SKM-1 treated with dmso at 0.1 percent for 144 hours (cell line): ENCODE measurements around the gene HAPSTR1.
"Not testable (repeated sequence)": the region's sequence is repeated elsewhere in the genome, so short reads cannot be mapped to it uniquely, and the experiment has no call there.

Experiments used
- DNase-seq: peaks from one replicate; lab custom pipeline; 2025; ENCODE audit not compliant: unreplicated experiment; lab: John Stamatoyannopoulos, UW

HAPSTR1 gene

GRCh38 chr16:9071377-9071776 is 20.1 kb upstream of the HAPSTR1 start:
- DNase-seq: no peak

- DNase-seq: no peak
These were observed 18.6 kb upstream of the HAPSTR1 start for GRCh38 chr16:9072806-9073341.

DNA sequence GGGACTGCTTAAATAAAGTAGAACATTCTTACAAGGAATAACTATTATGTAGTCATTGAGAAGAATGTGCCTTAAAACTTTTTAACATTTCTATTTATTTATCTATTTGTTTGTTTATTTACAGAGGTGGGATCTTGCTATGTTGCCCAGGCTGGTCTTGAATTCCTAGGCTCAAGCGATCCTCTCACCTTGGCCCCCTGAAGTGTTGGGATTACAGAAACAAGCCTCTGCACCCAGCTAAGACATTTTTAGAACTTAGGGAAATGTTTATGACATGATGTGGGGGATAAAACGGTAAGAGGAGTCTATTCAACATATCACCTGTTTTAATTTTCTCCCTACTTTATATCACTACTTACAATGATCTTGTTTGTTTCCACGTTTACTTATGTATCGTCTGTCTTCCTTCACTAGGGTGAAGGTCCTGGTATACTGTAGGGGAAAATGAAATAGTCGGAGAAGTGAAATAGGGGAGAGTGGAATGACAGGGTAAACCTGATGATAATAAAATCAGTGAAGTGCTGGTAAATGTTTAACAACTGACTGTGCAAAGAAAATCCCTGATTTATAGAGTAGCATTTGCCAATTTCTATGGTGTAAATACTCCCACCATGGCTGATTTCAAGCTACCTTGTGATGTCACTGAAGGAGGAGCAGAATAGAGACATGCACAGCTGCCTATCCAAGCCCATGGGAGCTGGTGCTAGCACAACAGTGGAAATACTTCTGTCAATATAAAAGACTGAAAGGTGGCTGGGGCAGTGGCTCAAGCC is 16.0 kb upstream of the HAPSTR1 start:
- DNase-seq: no peak

DNA sequence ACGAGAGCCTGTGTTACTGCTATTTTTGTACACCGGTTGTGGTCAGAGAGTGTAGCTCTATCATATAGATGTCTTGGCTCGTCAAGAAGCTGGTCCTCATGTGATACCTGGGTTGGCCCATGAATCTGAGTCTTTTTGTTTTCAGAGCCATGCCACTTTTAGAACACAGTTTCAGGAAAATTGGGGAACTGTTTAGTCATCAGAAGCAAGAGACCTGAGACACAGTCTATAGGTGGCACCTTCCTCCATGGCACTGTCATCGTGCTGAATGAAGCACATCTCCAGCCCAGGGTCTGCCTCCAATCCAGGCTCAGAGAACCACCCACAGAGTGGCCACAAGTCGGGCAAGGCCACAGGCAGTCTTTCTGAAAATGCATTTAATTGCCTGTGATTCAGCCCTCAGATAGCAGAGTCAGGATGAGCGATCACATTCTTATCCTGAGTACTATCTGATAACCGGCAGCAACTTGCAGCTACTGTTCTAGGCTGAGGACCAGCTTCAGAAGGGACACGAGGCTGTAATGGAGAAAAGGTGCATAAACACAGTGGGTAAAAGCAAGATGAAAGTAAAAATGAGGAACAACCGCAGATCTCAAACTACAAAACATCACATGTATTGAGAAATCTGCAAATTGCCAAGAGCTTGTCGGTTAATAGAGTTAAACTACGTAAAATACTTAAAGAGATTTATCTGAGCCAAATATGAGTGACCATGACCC is 14.2 kb upstream of the HAPSTR1 start:
- DNase-seq: peak; percentile 71

DNA sequence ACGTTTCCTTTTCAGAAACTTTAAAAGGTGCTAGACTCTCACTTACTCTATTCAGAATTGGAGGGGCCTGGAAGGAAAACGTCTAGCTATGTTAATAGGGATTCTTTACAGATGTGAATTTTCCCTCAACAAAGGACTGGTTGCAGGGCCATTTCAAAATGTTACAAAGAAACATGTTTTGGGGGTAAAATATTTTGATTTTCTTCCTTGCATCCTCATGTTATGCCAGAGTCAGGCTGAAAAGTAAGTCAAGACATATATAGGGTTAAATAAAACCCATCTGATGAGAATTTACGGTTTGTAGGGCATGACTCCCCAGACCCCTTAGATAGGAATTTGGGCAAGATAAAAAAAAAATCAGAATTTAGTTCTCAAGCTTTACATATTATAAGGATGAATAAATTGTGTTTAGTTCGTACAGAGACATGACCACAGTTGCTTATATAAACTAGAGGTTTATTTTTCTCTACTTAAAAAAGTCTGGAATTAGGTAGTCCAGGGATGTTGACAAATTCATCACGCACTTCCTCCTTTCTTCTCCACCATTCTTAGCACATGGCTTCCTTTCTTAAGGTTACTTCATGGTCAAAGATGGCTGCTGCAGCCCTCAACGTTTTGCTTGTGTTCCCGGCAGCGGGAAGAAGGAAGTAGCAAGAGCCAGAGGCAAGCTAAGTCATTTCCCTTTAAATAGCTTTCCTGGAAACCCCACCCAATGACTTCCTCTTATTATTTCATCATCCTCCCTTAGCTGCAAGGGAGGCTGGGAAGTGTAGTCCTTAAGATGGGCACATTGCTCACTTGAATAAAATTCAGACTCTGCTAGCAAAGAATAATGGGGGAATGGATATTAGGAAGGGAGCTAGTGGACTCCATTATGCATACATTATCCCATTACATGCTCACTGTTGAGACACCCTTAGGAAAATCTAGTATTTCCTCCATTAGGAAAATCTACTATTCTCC is 12.7 kb upstream of the HAPSTR1 start:
- DNase-seq: peak; percentile 99

DNA sequence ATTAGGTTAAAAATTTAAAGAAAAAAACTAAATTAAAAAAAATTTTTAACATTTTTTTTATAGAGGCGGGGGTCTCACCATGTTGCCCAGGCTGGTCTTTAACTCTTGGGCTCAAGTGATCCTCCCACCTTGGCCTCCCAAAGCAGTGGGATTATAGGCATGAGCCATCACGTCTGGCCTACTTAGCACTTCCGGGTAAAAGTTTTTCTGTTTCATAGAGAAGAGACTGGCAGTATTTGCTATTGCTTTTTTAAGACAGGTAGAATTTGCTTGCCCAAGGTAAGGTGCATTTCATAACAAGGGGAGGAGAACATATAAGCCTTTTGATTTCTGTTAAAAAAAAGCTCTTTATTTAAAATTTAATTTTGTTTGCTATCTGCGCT is 12.0 kb upstream of the HAPSTR1 start:
- no peak for DNase-seq

- no peak for DNase-seq
These were observed 10.3 kb upstream of the HAPSTR1 start for GRCh38 chr16:9081158-9081557.

DNA sequence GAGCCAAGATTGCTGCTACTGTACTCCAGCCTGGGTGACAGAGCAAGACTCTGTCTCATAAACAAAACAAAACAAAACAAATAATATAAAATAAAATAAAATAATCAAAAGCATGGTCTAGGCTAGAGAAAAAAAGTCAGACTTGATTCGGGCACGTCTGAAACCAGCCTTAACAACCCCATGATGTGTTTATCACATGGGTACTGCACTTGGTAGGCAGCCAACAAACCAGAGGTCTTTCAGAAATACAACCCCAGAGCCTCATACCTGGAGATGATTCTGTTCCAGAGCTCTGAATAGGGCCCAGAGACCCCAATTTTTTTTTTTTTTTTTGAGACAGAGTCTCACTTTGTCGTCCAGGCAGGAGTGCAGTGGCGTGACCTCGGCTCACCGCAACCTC is 9.6 kb upstream of the HAPSTR1 start:
- no peak for DNase-seq

GRCh38 chr16:9082422-9082821 is 9.0 kb upstream of the HAPSTR1 start:
- DNase-seq: no peak

DNA sequence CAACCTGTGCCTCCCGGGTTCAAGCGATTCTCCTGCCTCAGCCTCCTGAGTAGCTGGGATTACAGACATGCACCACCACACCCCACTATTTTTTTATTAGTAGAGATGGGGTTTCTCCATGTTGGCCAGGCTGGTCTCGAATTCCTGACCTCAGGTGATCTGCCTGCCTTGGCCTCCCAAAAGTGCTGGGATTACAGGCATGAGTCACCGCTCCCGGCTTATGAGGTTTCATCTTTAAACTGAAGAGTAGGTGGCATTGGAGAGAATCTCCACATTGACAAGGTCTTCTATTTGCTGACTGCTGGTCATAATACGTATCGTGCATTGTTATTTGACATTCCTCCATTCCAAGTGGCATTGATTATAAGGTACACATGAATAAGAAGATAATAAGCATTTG is 3.7 kb upstream of the HAPSTR1 start:
- not testable (repeated sequence) for DNase-seq

- DNase-seq: no peak
These were observed 2.6 kb upstream of the HAPSTR1 start for GRCh38 chr16:9088848-9089247.

DNA sequence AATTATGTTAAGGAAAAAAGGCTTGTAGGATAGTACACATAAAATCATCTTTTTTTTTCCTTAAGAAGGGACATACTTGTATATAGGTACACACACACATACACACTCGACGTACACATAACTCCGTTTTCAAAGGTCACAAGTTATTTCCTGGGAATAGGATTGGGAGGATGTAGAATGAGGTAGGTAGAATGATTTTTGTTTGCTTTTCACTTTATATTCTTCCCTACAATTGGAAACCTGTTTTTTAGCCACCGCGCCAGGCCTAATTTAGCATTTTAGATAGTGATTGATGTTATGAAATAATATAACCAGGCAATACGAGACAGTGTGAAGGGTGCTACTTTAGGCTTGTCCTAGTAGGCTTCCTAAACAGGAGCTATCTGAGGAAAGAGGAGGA is 1.8 kb upstream of the HAPSTR1 start:
- no peak for DNase-seq

GRCh38 chr16:9090101-9090959 is 1.1 kb upstream of the HAPSTR1 start:
- no peak for DNase-seq

GRCh38 chr16:9091867-9092281 is 430 bp downstream of the HAPSTR1 start:
- DNase-seq: no peak

- no peak for DNase-seq
These were observed 986 bp downstream of the HAPSTR1 start for GRCh38 chr16:9092282-9092977.

- no peak for DNase-seq
These were observed 1.5 kb downstream of the HAPSTR1 start for GRCh38 chr16:9092978-9093344.

DNA sequence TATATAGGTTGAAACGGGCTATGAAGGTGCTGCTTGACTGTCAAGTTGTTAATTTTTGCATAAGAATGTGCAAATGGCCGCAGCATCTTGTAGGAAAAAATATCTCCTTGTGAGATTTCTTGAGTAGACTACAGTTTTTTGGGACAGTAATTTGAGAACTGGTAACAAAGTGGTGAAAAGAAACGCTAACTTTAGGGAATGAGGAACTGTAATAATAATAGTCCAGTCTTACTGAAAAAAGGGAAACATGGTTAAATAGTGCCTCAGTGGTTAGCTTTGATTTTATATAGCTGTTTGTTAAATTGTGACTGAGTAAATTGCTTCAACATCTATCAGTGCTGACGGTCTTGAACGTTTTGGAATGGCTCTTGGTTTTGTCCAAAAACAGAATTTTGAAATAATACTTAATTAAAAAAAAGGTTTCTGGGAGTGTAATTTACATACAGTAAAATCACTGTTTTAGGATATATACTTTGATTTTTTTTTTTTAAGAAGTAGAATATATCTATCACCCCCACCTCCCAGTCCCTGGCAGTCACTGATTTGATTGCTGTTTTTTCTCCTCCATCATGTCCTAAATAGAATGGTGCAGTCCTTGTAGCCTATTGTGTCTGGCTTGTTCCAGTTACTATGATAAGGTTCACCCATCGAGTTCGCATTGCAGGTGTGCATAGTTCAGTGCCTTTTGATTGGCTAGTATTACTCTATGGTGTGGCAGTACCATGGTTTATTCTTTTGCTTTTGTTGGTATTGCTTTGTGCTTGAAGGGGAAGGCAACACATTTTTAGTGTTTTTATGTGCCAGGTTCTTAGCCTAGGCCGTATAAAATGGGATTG is 2.8 kb downstream of the HAPSTR1 start:
- no peak for DNase-seq

DNA sequence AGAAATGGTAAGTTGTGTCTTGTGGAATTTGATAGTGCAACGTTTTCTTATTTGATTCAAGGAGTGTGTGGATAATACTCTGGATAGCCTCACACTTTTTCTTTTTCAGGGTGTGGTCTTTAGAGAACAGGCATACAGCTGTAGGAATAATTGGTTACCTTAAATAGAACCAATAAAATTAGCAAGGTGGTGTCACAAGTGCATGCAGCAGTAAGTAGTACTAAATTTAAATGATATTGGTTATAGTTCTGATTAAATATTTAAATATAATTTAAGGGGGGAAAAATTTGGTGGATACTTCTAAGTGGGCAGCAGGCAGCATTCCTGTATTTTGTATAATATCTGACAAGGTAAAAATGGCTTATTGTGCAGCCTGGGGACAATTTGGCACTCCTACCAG is 3.7 kb downstream of the HAPSTR1 start:
- DNase-seq: no peak
